Esophagus squamous epithelium (tissue), 4 donors: ENCODE measurements around the gene ABHD2.

ENCODE experiments used
- CTCF ChIP-seq, 6 experiments: fragments of 450-650 bp in 4 of 6; fragments of 200-600 bp in 2 of 6; sonication (generic) in 2 of 6; IDR thresholded peaks; one replicate each; pipeline ENCODE4 v1.5.1; 2016 to 2019; ENCODE audit warnings: antibody characterized with exemption in 6 of 6, mild to moderate bottlenecking in 4 of 6, moderate library complexity in 4 of 6
- POLR2A ChIP-seq, 4 donors: fragments of 450-650 bp; IDR thresholded peaks; one replicate each; pipeline ENCODE4 v1.6.1; 2017; ENCODE audit warnings: antibody characterized with exemption in 4 of 4, mild to moderate bottlenecking in 4 of 4, moderate library complexity in 3 of 4

- no peak for TF ChIP-seq CTCF (IDR thresholded peaks at IDR 0.05)
- peak in 1 of 4 donors; percentile 24 for TF ChIP-seq POLR2A (IDR thresholded peaks at IDR 0.05)
Measured at GRCh38 chr15:89132611-89133507, 44.6 kb downstream of the ABHD2 start.
